Measurements from ENCODE around the gene CMKLR1.

Gene CMKLR1

DNA sequence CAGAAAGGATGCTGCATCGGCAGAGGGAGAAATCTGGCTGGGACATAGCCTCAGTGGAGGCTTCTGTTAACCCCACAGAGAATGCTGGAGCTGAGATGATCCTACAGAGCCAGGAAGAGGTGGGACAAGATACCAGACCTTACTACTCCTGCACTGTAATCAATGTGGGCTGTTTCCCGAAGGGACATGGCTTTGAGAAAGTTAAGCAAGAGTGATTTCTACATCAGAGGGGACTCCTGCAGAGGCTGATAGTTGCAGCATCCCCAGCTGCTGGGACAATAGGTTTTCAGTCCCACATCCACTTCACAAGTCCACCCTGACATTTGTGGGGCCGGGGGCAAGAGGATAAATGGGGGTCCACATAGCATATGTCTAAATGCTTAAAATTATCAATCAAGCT, 22.5 kb upstream of the CMKLR1 start:
- DNase-seq (ENCODE audit: low spot score): no peak

DNA sequence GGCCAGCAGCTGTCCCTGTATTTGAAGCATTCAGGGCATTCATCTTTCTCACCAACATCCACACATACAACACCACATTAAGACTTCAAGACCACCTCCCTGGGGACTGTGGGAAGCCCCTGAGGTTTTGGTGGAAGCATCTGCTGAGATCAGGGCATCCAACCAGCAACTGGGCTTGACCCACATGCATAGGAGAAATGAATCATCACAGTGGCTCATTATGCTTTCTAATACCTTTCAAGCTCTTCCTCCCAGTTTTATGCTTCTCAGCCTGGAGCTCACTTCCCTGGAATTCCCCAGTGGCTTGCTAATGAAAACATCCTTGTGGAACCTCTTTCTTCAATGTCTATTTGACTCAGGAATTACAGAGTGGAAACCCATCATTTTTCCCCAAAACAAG, 21.4 kb upstream of the CMKLR1 start:
- no peak for DNase-seq (ENCODE audit: low spot score)

DNA sequence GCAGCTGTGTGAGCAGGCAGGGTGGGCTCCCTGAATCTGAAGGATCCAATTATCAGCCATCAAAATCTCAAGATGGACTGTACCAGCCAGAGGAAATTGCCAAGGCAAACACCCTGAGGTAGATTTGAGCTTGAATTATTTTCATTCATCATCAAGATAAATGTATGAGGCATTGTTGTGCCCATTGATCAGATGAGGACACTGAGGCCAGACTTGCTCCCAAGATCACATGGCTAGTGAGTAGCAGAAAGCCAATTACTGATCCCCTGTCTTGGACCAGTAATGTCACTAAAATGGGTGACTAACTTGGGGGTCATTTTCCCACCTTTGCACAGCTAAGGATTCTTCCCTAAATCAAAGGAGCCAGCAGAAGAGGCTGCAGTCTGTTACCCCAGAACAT, 20.9 kb upstream of the CMKLR1 start:
- no peak for DNase-seq (ENCODE audit: low spot score)

DNA sequence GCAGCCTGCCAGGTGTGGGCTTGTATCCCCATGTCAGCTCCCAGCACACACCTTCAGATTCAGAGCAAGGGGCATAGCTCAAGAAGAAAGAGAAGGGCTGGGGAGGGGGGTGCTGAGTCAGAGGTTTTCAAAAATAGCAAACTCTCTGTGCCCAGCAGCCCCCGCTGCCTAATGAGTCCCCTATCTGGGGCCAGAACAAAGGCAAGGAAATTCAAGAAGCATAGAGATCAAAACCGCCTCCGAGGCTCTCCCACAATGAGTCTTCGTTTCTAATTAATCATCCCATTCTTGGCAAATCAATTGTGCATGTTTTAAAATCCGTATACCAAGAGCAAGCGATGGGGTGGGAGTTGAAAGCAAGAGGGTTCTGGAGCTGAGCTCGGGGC, 19.5 kb upstream of the CMKLR1 start:
- DNase-seq (ENCODE audit: low spot score): no peak

DNA sequence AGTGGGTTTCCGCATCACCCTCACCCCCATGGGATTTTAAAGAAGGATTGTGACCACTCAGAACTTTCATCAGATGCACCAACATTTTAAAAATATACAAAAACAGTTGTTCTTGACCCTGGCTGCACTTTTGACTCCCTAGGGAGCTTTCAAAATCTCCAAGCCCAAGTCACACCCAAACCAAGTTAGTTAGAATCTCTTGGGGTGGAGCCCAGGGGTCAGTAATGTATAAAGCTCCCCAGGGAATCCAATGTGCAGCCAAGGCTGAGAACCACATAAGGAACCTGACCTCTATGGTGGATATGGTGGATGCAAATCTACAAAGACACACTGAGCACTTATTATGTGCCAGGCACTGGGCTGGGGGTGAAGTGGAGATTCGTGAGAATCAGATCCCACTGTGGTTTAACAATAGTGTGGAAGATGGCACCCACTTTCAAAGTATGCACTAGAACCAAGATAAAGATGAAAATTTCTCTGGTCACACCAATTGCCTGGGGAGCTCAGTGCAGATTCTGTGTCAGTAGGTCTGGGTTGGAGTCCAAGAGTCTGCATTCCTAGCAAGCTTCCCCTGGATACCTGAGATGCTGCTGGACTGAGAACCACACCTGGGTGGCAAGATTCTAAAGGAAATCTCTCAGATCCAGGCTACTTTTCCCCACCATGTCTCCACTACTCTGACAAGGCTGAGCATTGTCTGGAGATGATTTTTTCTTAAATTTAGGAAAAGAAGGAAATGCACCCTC, 18.9 kb upstream of the CMKLR1 start:
- no peak for DNase-seq (ENCODE audit: low spot score)

DNA sequence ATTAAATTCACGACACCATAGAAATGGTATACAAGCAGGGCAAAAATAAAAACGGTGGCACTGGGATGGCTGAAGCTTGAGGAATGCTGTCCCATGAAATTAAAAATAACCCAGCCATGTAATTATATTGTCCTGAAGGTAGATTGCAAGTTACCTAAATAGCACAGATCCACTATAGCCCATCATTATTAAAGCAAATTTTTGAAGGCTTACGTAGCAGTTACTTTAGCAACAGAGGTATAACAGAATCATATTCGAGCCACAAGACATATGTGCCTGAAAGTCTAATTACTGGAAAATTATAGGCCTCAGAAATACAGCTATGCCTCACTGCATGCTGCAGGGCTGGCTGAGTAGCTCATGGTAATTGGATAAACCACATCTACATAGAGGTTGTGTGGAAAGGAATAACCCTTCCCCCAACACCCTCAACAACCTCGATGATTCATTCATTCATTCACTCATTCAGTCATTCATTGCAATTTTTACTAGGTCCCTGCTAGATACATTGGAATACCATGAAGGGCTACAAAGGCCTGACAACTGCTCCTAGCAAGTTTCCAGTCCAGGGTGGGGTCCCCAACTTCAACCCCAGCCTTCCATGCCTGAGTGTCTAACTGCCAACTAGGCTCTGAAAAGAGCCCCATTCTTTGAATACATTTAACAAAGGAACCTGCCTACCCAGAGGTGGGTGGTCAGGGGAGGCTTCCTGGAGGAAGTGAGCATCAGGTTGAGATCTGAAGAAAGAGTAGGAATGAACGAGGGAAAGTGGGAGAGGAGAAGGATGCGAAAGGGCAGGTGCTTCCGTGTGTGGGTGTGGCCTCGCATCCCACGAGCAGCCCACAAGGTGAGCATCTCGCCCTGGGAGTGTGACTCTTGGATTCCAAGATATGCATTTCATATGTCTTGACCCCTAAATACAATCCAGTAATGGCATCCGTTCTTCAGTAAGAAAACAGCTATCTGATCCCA, 18.0 kb upstream of the CMKLR1 start:
- DNase-seq (ENCODE audit: low spot score): no peak

DNA sequence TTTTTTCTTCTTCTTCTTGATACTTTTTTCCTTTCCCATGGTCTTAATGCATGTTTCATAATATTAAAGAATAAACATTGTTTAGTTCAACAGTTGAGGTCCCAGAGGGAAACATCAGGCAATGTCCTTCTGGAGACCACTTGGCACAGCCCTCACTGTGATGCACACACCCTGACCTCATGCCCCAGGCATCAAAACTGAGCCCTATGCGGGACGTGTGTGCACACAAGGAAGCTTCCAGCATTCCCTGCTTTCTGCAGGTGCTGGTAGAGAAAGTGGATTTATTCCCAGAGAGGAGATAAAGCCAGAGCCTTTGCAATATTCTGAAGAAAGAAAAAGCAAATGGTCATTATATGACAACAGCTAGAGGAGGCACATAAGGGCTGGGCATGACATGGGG, 16.0 kb upstream of the CMKLR1 start:
- no peak for DNase-seq (ENCODE audit: low spot score)

DNA sequence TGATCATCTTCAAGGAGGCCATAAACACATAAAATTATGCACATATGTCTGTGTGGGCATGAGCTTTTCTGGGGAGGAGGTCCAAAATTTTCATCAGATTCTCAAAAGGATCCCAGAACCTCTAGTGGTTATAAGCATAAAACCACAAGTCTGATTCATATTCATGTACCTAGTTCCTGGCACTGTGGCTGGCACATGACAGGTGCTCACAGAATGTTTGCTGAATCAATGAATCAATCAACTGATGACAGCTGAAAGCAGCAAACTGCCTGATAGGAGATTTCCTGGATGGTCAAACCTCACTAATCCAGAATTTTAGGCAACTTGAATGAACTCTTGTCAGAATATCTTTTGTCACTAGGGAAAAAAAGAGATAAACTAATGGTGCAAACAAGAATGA, 13.5 kb upstream of the CMKLR1 start:
- no peak for DNase-seq (ENCODE audit: low spot score)

DNA sequence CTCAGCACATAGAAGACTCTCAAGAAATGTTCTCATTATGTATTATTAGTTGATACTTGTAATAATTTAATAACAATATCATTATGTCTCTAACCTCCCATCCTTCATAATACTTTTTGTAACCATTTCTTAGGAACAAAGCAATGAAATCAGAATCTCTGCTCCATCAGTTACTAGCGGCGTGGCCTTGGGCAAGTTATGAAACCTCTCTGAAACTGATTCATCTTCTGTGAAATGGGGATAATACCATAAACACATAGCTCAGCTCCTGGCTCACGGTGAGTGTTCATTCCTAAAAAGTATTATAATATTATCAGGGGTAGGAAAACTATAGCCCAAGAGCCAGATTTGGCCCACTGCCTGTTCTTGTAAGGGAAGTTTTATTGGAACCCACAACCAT, 11.4 kb upstream of the CMKLR1 start:
- no peak for DNase-seq (ENCODE audit: low spot score)

DNA sequence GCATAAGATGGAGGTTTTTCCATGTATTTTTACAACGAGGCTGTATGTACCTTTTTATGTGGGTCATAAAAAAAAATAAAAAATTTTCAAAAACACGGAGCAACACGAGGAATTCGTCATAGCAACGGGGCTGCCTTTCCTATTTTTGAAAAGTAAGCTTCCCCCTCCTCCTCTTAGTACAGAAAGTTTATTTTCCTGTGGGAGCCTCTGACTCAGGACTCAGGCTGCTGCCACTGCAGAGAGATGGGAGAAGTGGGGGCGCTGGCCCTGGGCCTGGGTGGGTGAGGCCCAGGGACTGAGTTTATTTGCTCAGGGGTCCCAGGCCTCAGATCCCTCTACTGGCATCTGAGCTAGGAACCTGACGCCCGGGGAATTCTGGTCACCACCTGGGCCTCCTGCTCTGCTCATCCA, 10.2 kb upstream of the CMKLR1 start:
- no peak for DNase-seq (ENCODE audit: low spot score)

DNA sequence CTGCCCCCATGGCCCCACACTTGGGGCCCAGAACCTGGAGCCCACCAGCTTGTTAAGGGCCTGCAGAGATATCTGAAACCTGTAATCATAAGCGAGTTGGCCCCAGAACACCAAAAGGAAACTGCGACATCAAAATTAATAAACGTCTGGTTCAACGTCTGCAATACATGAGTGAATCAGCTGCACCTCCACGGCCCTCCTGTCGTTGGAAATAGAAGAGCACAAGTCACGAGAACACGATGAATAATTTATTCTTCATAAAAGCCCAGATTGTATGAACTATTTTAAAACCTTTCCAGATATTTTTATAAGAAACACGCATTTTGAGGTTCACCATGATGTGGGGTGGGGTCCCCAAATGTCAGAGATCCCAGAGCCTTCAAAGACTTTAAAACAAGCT, 9.7 kb upstream of the CMKLR1 start:
- no peak for DNase-seq (ENCODE audit: low spot score)

DNA sequence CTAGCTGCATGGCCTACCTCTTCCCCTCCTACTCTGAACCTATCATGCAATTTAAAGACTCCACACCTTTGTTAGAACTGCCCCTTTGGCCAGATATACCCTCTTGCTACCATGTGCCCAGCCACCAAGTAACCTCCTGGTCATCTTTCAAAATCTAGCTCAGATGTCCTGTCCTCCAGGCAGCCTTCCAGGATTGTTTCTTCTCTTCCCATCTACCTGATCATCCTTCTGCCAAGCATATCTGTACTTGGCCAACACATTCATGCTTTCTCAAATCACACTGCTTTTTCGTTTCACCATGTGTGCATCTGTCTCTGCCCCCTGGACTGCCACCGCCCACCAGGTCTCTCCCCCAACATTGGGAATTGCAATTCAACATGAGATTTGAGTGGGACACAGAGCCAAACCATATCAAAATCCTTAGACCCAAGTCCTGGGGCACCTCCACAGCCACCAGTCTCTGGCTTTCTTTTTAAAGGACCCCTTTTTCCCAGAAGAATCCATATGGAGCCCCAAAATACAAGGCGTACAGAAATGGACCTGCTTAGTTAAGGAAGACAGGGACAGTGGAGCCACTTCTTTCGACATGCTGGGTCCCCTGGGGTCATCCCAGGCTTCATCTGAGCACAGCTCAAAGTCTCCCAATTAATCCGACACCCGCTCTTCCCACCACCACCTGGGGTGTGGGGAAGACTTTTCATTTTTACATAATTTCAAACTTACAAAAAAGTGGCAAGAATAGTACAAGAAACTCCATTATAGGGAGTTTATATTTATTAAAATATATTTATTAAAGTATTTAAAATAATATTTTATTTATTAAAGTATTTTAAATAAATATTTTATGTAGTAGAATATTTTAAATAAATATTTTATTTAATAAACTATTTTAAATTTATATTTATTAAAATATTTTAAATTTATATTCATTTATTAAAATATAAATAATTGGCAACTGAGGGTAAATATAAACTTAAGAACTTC, 7.9 kb upstream of the CMKLR1 start:
- no peak for DNase-seq (ENCODE audit: low spot score)

DNA sequence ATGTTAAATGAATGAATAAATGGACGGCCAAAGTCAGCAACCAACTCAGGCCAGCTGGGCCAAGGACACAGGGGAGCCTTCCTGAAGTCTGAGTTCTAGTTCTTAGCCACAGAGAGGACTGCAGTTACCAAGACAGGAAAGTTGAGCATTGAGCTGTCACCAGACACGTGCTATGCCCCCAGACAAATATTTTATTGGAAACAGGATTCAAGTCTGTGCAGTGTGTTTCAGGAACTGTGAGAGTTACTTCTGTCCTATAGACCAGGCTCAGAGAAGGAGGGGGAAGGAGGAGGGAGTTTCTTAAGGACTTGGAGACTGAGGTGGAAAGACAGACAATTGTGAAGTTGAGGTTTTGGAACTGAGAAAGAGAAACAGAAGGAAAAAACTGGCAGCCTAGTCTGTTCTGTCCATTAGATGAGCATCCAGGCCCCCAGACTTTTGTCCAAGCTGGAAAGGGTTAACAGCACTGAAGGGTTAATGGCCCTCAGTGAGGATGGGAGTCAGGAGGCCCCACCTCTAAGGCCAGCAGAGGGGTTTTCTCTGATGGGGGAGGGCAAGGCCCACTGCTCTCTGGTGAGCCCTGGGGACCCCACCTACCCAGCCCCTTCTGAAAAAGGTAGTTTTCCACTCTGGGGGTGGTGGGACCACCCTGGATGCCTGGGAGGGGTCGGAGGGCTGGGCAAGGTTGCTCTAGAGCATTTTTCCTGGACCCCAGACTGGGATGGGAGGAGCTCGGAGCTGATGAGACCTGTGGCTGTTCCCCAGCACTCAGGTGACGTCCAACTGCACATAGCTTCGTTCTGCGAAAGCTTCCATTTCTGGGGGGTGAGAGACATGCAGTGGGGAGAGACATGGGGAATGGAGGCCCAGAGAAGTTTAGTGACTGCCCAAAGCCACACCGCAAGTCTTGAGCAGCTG, 6.9 kb upstream of the CMKLR1 start:
- DNase-seq (ENCODE audit: low spot score): no peak

DNA sequence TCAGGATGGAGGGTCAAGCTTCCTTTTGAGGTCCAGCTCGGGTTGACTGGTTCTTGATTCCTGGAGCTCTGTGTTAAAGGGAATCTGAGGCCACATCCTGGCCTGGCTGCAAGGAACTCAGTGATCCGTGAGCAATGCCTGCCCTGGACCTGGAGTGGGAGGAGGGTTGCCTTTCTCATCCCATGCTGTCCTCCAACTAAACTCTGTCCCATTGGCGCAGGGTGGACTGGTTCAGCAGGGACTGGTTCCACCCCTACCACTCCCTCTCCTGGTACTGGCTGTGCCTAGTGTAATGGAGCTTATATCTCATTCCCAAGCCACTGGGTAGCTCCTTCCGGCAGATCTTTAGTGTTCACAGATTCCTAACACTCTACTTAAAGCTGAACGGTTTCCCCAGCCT, 3.9 kb upstream of the CMKLR1 start:
- no peak for DNase-seq (ENCODE audit: low spot score)

DNA sequence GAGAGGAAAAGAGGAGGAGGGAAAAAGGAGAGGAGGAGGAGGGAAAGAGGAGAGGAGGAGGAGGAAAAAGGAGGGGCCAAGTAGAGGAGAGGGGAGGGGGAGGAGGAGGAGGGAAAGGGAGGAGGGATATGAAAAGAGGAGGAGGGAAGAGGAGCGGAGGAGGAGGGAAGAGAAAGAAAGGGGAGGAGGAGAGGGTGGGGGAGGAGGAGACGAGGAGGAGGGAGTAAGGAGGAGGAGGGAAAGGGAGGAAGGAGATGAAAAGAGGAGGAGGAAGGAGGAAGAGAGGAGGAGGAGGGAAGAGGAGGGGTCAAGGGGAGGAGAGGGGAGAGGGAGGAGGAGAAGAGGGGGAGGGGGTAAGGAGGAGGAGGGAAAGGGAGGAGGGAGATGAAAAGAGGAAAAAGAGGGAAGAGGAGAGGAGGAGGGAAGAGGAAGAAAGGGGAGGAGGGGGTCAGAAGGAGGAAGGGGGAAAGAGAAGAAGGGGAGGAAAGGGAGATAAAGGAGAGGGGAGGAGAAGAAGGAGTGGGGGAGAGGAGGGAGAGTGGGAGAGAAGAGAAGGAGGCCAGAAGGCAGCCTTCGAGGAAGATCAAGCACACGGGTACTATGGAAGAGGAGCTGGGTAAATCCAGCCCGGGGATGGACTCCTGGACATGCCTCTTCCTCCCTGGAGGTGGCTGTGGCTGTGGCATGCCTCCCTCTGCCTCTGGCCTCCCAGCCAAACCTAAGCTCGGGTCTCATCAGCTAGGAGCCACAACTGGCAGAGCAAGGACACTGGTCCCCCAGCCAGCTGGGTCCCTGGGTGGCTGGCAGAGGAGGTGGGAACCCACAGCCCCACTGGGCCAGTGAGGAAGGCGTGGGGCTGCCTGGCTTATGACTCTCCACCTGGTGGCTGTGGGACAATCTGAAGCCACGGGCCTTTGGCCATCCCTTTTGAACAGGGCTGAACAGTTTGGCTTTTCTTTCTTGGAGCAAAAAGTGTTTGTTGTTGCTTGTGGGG, 3.0 kb upstream of the CMKLR1 start:
- DNase-seq (ENCODE audit: low spot score): no peak

DNA sequence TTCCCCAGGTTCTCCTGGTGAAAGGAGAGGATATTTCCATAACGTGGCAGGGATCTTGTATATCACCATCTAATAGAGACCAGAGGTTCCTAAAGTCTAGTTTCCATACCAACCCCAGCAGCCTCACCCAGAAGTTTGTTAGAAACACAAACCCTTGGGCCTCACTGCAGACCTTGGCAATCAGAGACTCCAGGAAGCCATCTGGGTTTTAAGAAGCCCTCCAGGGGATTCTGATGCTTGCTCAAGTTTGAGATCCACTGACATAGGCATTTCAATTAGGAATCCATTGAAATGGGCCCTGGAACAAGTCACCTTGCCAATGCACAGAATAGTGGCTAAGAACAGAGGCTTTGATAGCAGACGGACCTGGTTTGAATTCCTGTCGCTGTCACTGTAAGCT, 2.2 kb upstream of the CMKLR1 start:
- no peak for DNase-seq (ENCODE audit: low spot score)

DNA sequence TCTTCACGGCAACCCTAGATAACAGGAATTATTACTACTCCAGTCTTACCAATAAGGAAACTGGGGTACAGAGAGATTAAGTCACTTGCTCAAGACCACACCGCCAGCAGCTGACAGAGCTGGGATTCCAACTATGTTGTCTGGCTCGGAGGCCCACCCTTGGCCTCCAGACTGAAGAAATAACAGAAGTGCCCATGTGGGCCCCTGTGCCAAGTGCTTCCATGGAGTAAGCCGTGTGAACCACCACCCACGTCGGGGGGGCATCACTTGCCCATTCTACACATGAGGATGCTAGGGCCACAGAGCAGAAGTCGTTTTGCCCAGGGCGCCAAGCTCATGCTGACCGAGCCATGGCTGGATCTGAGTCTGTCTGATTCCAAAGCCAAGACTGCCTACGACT, 926 bp upstream of the CMKLR1 start:
- no peak for DNase-seq (ENCODE audit: low spot score)

DNA sequence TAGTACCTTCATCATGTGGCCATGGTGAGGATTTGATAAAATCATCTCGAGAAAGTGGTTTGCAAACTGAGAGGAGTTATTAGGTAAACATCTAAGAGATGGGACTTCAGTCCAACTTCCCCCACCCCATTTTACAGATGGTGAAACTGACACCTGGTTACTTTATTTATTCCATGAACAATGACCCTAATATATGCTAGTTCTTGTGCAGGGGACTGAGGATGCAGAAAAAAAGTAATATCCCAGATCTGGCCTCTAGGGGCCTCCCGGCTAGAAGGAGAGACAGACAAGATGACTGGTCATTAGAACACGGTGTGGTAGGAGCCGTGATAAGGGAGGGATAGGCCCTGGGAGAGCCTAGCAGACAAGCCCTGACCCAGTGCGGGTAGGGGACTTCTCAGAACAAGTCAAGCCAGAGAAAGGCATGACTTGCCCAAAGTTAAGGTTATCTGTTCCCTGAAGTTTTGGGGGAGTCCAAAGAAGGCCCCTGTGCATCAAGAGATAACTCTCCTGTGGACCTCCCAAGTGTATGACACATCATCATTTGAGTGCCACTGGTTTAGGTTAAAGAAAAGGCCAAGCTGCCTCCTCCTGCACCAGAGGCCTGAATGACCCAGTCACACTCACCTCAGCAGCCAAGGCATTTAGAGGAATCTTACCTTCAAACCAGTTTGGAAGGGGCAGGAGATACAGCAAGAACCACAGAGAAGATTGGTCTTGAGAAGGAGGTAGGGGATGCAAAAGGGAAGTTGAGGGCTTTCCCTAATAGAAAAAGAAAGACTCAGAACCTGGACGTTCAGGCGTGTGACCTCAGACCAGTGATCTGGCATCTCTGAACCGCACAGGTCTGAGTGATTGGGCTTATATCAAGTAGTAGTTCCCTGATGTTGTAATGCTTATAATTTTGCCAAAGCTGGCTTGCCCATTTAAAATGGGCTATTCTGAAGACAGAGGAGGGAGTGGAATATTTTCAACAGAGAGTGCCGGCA, 1.6 kb downstream of the CMKLR1 start:
- DNase-seq (ENCODE audit: low spot score): peak; percentile 61
